SKM-1 treated with dmso at 0.1 percent for 144 hours (cell line): ENCODE measurements around the gene TBC1D14.
"Not testable (repeated sequence)": the region's sequence is repeated elsewhere in the genome, so short reads cannot be mapped to it uniquely, and the experiment has no call there.

Experiments used
- DNase-seq: peaks from one replicate; lab custom pipeline; 2025; ENCODE audit not compliant: unreplicated experiment; lab: John Stamatoyannopoulos, UW

Gene TBC1D14

GRCh38 chr4:6967846-6968340 lies 58.3 kb downstream of the TBC1D14 start:
- no peak for DNase-seq

DNA sequence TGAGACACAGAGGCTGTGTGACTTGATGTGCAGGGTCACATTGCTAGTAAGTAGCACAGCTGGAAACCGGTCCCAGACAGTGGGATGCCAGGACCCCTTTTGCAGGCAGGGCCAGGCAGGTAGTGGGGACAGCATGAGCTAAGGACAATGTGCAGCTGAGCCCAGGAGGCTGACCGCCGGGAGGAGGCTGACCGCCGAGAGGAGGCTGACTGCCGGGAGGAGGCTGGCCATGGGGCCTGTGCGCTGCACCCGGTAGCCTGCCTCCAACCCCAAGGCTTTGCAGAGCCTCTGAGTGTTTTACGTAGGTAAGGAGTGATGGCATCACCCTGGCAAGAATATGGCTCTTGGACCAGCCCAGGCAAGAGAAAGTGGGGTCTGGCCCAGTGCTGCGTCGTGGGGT lies 58.9 kb downstream of the TBC1D14 start:
- DNase-seq, result no peak

GRCh38 chr4:6969826-6970800 lies 60.5 kb downstream of the TBC1D14 start:
- no peak for DNase-seq

DNA sequence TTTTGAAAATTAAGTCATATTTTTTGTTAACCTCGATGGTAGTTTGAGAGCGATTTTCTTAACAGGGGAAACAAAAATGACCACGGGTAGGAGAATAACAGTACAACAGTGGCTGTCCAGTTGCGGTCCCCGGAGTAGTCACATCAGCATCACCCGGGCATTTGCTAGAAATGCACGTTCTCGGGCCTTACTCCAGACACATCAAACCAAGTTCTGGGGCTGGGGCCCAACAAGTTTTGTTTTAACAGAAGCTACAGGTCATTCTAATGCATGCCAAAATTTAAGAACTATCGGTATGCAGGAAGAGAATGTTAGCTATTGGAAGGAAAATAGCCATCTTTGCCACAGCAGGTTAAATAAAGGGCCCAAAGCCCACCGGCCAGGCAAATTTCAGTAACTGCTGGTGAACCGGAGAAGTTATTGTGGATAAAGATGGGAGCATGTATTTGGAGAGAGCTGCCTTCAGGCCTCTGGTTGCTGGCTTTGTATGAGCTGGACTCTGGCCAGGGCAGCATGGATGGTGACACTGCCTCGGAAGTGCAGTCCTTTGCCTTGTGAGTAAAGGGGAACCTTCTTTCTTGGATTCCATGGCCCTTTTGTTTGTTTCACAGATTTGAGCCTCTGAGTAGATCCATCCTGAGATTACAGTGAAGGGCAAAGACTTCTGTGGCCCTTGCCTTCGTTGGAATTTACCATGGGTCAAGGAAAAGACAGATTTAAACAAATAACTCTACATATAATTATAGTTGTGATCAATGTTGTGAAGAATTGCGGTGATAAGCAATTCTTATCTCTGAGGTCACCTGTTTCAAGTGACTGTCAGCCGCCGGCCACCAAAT lies 62.1 kb downstream of the TBC1D14 start:
- DNase-seq, result no peak

DNA sequence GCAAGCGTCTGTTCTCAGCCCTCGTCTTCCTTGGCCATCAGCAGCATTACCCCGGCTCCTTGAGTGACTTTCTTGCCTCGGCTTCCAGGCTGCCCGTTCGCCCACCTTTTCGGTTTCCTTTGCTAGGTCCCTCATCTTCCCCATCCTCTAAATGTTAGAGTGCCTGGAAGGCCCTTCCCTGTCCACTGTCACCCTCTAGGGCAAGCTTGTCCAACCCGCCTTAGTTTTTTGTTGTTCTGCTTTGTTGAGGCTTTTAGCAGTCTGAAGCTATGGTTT lies 62.7 kb downstream of the TBC1D14 start:
- no peak for DNase-seq

DNA sequence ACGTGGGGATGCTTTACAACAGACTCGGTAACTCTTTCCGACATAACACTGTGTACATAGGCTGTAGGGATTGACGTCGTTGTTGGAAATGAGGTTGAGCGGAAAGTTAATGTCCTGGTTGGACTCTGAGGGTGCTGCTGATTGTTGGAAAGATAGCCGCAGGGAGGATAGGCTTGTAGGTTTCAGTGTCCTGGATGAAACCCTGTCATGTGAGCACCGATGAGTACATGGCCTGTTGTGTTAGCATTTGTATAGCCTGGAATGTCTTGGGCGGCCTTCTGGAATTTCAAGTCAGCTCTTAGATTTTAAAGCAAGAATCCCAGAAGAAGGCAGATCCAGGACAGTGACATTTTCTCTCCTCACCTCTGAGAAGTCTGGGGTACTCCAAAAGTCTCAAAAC lies 63.3 kb downstream of the TBC1D14 start:
- no peak for DNase-seq

DNA sequence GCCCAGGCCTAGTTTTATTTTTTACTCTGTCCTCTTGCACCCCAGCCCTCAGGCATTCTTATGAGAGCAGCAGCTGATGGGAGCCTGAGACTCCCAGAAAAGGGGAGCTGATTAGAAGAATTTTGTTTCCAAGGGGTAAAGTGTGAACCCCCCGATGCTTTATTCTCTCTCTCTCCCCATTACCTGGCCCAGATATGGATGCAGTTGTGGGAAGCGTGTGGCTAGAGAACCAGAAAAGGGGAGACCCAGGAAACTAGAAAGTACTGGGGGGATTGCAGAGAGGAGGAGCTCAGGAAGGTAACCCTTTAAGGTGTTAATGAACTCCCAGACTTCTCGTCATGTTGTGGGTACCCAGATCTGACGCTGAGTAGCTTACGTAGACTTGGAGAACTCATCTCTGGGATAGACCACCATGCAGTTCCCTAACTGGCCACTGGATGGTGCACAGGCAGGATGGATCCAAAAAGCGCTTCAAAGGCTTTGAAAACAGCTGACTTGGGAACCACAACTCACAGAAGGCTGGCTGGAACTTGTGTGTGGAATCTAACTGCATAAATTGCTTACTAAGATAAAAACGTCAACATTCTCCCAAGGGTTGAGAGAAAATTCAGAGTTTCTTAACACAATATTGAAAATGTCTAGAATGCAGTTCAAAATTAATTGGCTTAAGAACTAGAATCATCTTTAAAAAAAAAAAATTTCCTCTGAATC lies 64.7 kb downstream of the TBC1D14 start:
- DNase-seq, result peak; percentile 70

- not testable (repeated sequence) for DNase-seq
Observed at GRCh38 chr4:6977846-6978245, 68.2 kb downstream of the TBC1D14 start.

- DNase-seq, result peak; percentile 24
Observed at GRCh38 chr4:6983544-6984142, 74.0 kb downstream of the TBC1D14 start.

- no peak for DNase-seq
Observed at GRCh38 chr4:6984612-6985425, 75.2 kb downstream of the TBC1D14 start.

DNA sequence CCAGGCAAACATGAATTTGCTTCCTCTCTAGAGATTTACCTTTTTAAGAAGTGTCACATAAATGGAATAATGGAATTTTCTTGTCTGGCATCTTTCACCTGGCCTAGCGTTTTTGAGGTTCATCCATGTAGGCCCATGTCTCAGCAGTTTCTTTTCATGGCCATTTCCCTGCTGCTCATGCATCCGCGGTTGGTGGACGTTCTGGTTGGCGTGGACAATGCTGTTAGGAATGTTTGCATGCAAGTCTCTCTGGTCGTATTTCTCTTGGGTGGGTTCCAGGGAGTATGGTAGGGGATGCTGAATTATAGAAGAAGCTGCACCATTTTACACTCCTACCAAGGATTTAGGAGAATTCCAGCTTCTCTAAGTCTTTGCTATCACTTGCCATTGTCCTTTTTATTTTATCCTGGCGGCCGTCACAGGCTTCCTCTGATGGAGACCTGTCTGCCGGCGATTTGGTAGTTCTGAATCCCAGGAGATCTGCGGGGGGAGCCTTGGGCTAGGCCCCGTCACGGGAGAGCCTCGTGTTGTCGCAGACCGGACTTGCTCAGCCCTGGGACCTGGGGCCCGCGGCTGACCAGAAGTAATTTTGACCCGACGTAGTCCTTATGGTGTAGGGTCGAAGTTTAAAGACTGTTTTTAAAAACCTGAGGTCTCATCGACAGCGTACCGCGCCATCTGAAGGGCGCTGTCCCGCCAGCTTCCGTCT lies 76.6 kb downstream of the TBC1D14 start:
- DNase-seq, result peak; percentile 41

DNA sequence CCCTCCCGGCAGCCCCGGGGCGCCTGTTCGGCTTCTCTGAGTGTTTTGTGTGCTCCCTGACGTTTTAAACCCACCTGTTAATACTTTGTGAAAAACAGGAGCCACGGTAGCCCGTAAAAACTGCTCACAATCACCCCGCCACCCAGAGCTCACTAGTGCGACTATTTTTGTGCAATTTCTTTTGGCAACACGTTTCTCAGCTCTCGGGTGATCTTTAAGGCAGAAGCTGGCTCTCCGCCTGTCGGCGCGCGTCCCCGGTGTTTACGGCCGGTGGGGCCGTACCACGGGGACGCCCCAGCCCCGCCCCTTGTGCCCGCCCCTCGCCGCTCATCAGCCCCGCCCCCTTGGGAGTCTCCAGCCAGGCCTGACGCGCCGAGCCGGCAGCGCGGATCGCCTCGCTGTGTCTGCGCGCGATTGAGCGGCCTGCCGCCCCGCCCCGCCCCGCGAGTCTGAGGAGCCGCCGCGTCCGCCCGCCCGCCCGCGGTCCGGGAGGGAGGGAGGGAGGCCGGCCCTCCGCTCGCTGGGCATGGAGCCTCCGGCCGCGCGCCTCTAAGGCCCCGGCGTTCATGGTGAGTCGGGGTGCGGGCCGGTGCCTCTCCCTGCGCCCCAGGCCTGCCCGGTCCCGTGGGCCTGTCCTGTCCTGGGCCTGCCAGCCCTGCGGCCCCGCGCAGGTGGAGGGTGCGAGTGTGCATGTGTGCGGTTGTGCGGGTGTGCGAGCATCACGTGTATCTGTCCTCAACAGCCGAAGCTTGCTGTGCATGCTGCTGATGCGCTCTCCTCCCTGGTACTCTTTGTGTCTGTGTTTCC lies 77.4 kb downstream of the TBC1D14 start:
- peak; percentile 96 for DNase-seq

- DNase-seq, result no peak
Observed at GRCh38 chr4:6987588-6987961, 77.9 kb downstream of the TBC1D14 start.

DNA sequence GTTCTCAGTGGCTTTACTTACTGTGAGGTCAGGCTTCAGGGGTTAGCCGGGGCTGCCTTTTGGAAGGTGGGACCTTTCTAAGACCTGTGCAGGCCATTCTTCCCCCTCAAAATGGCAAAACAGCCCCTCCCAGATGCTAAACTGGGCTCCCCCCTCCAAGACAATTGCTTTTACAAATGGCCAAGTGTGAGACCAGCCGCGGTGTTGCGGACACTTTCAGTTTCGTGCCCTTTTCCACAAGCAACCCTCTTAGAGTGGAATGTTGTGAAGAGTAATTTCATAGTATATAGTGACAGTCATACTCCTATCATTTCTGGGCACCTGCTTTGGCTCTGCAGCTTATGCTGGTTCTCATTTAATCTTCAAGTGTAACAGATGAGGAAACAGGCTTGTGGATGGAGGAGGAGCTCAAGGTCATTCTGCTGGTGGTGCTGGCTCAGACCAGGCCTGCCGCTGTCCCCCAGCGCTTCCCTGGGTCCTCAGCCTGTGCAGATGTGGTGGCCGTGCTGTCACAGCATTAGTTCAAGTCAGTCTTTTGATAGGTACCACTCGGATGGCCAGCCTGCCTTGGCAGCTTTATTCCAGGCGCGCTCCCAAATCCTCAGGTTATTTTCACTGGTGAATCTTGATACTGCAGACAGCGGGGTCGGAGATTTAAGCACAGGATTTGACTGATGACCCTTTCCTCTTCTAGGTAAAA lies 78.5 kb downstream of the TBC1D14 start:
- no peak for DNase-seq

- peak; percentile 12 for DNase-seq
Observed at GRCh38 chr4:6989331-6989923, 79.8 kb downstream of the TBC1D14 start.

DNA sequence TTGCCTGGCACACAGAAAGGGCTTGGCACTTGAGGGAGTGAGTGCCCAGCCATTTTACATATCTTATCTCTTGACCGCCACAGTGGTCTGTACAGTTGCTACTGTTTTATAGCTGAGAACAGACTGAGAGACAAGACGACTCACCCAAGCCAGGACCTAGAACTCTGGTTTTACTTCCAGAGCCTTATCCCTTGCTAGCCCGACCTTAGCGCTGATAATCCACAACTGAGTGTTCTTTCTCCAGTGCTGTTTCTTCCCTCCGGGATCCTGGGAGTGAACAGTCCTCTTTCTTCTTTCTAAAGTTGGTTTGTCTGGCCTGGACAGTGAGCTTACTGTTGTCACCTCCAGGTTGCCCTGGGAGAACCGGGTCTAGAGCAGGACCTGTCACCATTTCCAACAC lies 81.0 kb downstream of the TBC1D14 start:
- no peak for DNase-seq

GRCh38 chr4:6991249-6991648 lies 81.6 kb downstream of the TBC1D14 start:
- DNase-seq, result no peak
